ENCODE data around the gene ZNF740.

DNA sequence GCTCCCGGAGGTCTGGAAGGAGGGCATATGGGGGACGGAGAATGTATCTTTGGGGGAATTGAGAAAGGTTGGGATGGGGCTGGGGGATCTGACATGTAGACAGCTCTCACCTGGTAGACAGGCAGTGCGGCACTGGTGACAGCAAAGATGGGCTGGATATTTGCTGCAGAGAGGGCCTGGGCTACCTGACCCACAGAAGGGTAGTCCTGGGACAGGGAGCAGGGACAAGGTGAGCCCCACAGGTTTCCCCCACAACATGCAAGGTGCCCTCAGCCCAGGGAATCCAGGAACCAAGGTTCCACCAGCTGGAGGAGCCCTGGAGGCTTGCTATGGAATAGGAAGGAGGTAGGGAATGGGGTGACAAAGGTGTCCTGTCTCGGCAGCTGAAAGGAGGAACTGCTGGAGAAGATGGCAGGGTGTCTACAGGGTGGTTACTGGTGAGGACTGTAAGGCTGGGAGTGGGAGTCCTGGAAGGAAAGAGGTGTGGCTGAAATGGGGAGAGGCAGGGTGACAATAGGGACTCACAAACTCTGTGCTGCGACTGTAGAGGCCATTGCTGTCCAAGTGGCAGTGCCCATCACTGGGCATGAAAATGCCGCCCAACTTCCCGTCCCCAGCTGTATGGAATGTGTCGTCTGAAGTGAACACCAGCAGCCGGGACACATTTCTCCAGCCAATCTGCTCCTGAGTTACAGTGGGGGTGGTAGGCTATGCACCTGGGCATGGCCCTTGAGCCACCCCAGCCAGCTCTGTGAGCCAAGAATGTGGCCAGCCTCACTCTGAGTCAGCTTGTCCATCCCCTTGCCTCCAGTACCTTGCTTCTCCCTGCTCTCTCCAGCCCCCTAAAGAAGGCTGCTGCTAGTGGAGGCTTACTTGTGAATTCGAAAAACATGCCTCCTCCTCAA lies 15.2 kb downstream of the ZNF740 start:
- no peak for TF ChIP-seq EZH2phosphoT487 (IDR thresholded peaks at IDR 0.05; ENCODE audit: low read depth, severe bottlenecking, unreplicated experiment)
- TF ChIP-seq, protein P1, sequence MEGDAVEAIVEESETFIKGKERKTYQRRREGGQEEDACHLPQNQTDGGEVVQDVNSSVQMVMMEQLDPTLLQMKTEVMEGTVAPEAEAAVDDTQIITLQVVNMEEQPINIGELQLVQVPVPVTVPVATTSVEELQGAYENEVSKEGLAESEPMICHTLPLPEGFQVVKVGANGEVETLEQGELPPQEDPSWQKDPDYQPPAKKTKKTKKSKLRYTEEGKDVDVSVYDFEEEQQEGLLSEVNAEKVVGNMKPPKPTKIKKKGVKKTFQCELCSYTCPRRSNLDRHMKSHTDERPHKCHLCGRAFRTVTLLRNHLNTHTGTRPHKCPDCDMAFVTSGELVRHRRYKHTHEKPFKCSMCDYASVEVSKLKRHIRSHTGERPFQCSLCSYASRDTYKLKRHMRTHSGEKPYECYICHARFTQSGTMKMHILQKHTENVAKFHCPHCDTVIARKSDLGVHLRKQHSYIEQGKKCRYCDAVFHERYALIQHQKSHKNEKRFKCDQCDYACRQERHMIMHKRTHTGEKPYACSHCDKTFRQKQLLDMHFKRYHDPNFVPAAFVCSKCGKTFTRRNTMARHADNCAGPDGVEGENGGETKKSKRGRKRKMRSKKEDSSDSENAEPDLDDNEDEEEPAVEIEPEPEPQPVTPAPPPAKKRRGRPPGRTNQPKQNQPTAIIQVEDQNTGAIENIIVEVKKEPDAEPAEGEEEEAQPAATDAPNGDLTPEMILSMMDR (IDR thresholded peaks at IDR 0.05; ENCODE audit: poor library complexity): no peak

Data from hepatocyte (in vitro differentiated cells).